AG09319 (cell line): ENCODE data around the gene UACA.
"Not testable (repeated sequence)": the region's sequence is repeated elsewhere in the genome, so short reads cannot be mapped to it uniquely, and the experiment has no call there.

Source experiments
- DNase-seq: peaks from one replicate; pipeline ENCODE4 v3.0.0-alpha.2; 2010; ENCODE audit warnings: low read depth; ENCODE audit errors: extremely low read depth
- TF ChIP-seq, protein P1 (sequence below): IDR thresholded peaks from 2 replicates; pipeline ENCODE4 v1.5.1; 2011; ENCODE audit warnings: low read depth, mild to moderate bottlenecking, inconsistent platforms, low read length, moderate library complexity

Gene UACA

DNA sequence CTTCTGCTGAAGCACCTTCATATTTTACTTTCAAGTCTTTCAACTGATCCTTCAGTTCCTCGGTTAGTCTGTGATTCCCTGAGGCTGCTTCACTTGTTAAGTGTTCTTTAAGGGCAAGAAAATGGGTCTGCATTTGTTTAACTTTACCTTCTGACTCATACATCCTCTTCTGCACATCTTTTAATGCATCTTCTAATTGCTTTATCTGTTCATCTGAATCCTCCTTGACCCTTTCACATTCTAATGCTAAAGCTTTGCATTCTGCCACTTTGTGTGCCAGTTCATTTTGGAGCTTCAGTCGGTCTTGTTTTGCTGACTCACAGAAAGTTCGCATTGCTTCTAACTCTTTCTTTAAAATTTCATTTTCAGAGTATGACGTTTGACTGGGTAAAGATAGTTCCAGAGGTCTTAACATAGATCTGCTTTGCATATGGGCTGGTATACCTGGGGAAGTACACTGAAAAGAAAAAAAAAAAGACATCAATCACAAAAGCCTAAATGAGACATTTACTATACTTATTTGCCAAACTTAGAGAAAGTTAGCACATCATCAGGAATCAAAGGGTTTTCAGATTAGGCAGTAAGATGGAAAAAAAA, 94.3 kb downstream of the UACA start:
- no peak for DNase-seq
- TF ChIP-seq, protein P1, sequence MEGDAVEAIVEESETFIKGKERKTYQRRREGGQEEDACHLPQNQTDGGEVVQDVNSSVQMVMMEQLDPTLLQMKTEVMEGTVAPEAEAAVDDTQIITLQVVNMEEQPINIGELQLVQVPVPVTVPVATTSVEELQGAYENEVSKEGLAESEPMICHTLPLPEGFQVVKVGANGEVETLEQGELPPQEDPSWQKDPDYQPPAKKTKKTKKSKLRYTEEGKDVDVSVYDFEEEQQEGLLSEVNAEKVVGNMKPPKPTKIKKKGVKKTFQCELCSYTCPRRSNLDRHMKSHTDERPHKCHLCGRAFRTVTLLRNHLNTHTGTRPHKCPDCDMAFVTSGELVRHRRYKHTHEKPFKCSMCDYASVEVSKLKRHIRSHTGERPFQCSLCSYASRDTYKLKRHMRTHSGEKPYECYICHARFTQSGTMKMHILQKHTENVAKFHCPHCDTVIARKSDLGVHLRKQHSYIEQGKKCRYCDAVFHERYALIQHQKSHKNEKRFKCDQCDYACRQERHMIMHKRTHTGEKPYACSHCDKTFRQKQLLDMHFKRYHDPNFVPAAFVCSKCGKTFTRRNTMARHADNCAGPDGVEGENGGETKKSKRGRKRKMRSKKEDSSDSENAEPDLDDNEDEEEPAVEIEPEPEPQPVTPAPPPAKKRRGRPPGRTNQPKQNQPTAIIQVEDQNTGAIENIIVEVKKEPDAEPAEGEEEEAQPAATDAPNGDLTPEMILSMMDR = no peak

DNA sequence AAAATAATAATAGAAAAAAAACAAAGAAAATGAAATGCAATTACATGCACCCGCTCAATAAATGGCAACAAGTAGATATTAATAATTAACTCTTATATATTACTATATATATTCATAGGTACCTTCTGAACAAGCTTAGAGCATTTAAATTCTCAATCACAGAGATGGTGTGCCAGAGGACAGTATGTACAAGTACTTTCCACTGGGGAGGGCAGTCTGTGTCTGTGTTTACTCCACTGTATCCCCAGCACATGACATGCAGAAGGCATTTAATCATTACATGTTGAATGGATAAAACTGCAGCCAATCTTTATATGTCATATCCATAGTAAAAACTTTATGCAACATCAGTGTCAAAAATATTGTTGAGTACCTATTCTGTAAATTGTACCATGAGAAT, 97.8 kb downstream of the UACA start:
- DNase-seq = no peak
- TF ChIP-seq, protein P1 = no peak

DNA sequence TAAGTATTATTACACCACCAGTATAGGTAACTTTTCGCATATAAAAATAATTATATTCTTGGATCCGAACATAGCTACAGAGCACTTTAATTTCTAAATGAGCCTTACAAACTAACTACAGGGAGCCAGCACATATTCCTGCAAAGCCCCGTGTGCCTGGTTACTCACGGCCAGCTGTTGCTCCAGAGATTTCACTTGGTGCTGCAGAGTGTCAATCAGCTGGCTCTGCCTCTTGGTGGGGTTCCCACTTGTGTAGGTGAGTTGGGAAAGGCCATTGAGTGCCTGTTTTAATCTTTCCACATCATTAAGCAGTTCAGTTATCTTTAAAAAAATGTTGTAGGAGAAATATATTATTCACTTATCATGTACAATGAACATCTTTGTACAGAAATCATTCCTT, 98.9 kb downstream of the UACA start:
- TF ChIP-seq, protein P1 = no peak

DNA sequence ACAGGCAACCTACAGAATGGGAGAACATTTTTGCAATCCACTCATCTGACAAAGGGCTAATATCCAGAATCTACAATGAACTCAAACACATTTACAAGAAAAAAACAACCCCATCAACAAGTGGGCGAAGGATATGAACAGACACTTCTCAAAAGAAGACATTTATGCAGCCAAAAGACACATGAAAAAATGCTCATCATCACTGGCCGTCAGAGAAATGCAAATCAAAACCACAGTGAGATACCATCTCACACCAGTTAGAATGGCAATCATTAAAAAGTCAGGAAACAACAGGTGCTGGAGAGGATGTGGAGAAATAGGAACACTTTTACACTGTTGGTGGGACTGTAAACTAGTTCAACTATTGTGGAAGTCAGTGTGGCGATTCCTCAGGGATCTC, 100.3 kb downstream of the UACA start:
- DNase-seq = not testable (repeated sequence)

More for the DNA sequence above, 98.9 kb downstream of the UACA start:
- DNase-seq = no peak

DNA sequence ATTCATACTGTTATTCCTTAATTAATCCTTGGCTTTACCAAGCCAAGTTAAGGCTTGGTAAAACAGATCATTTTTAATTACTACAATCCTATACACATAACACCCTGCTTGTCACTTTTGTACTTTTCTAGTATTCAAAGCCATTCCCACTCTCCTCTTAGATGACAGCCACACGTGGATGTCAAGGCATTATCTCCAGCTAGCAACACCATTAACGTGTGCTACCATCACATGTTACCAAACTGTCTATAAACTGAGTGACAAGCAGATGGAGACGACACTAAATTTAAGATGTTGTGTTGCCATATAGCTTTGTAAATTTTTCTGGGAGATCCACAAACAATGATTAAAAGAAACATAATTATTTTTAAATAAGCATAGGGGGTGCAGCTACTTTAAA, 103.7 kb downstream of the UACA start:
- TF ChIP-seq, protein P1 = no peak

DNA sequence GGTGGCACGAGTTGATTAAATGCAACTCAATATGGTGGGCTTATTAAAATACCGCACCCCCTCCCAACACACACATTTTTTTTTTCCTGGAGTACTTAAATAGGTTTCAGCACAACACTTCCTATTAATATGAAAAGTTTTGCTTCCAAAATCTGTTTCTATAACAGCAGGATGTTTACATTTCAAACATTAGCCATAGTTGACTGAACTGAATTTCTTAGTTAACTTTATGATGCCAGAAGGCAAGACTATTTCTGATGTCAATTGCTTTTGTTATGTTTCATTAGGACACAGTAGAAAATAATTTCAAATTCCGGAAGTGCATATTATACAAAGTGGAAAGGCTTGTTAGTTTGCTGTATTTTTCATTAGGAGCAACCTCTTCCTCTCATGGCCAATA, 104.7 kb downstream of the UACA start:
- TF ChIP-seq, protein P1 = no peak
- DNase-seq = no peak

More for the DNA sequence above, 103.7 kb downstream of the UACA start:
- DNase-seq = no peak

DNA sequence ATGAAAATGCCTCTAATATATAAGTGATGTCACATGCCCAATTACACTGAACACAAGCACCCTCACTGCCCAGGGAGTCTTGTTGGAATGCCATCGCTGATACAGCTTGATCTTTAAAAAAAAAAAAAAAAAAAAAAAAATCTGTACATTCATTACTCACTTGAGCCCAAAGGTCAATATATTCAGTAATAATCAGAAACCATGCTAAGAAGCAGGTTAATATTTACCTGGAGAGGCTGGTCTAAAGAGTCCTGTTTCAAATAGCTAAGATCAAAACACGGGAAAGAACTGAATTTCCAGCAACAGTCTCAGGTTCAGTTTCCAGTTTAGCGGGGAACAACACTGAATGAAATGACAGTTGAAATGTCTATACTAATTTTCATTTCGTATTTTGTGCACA, 109.9 kb downstream of the UACA start:
- DNase-seq = no peak
- TF ChIP-seq, protein P1 = no peak

DNA sequence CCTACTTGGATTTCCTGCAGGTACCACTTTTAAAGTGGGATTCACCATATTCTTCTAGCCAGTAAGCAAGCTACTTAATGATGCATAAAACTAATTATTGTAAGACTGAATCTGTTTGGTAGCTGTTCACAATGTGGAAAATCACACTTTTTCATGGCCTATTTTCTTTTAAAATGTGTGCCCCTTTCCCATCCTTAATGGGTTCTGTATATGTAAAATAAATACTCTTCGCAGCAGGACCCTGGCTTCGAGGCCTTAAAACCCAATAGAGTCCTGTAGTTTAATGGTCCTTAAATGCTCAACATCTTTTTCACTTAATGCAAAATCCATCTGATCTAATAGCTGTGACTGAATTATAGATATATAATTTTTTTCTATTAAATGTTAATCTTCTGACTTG, 111.0 kb downstream of the UACA start:
- TF ChIP-seq, protein P1 = no peak
- no peak for DNase-seq
